GM21390 (cell line): Measurements from ENCODE around the gene BMERB1.
"Not testable (repeated sequence)": the region's sequence is repeated elsewhere in the genome, so short reads cannot be mapped to it uniquely, and the experiment has no call there.

Experiments
- ATAC-seq: cut with Tn5 transposase; IDR thresholded peaks from one replicate; pipeline ENCODE4 v1.9.1; 2021; ENCODE audit not compliant: unreplicated experiment

BMERB1 gene

GRCh38 chr16:15519790-15520189 lies 85.4 kb downstream of the BMERB1 start:
- no peak for ATAC-seq

GRCh38 chr16:15521390-15521757 lies 87.0 kb downstream of the BMERB1 start:
- no peak for ATAC-seq

GRCh38 chr16:15521758-15522509 lies 87.5 kb downstream of the BMERB1 start:
- ATAC-seq = no peak

- ATAC-seq = no peak
Measured at GRCh38 chr16:15523092-15523541, 88.7 kb downstream of the BMERB1 start.

GRCh38 chr16:15523939-15524338 lies 89.6 kb downstream of the BMERB1 start:
- no peak for ATAC-seq

GRCh38 chr16:15524966-15525365 lies 90.6 kb downstream of the BMERB1 start:
- ATAC-seq = no peak

- no peak for ATAC-seq
Measured at GRCh38 chr16:15526097-15526496, 91.7 kb downstream of the BMERB1 start.

GRCh38 chr16:15526731-15527130 lies 92.3 kb downstream of the BMERB1 start:
- ATAC-seq = no peak

- ATAC-seq = no peak
Measured at GRCh38 chr16:15529673-15530072, 95.3 kb downstream of the BMERB1 start.

GRCh38 chr16:15530085-15530484 lies 95.7 kb downstream of the BMERB1 start:
- ATAC-seq = no peak

GRCh38 chr16:15532825-15533224 lies 98.4 kb downstream of the BMERB1 start:
- no peak for ATAC-seq

- no peak for ATAC-seq
Measured at GRCh38 chr16:15533386-15533785, 99.0 kb downstream of the BMERB1 start.

- no peak for ATAC-seq
Measured at GRCh38 chr16:15535772-15536171, 101.4 kb downstream of the BMERB1 start.

GRCh38 chr16:15536843-15537242 lies 102.5 kb downstream of the BMERB1 start:
- ATAC-seq = no peak

GRCh38 chr16:15538507-15538906 lies 104.1 kb downstream of the BMERB1 start:
- ATAC-seq = no peak

- no peak for ATAC-seq
Measured at GRCh38 chr16:15539197-15539596, 104.8 kb downstream of the BMERB1 start.

GRCh38 chr16:15542261-15542660 lies 107.9 kb downstream of the BMERB1 start:
- no peak for ATAC-seq

- ATAC-seq = no peak
Measured at GRCh38 chr16:15542734-15543347, 108.5 kb downstream of the BMERB1 start.

GRCh38 chr16:15544405-15544804 lies 110.0 kb downstream of the BMERB1 start:
- ATAC-seq = no peak

- ATAC-seq = no peak
Measured at GRCh38 chr16:15545544-15545943, 111.2 kb downstream of the BMERB1 start.

GRCh38 chr16:15547072-15547767 lies 112.8 kb downstream of the BMERB1 start:
- ATAC-seq = not testable (repeated sequence)

GRCh38 chr16:15547768-15548096 lies 113.3 kb downstream of the BMERB1 start:
- ATAC-seq = no peak
